Activated CD8-positive, alpha-beta memory T cell treated with anti-CD3 and anti-CD28 coated beads for 1 hour (primary cell): Measurements from ENCODE around the gene ZBTB44.
"Not testable (repeated sequence)": the region's sequence is repeated elsewhere in the genome, so short reads cannot be mapped to it uniquely, and the experiment has no call there.

Experiments used
- DNase-seq, 2 donors: peaks; one replicate each; pipeline ENCODE4 v3.0.0-alpha.2; 2020; ENCODE audit warnings: low read depth in 1 of 2; ENCODE audit errors: extremely low read depth in 1 of 2

ZBTB44 gene

GRCh38 chr11:130313383-130314183, 1.1 kb downstream of the ZBTB44 start:
- no peak for DNase-seq

GRCh38 chr11:130312046-130312445, 2.7 kb downstream of the ZBTB44 start:
- no peak for DNase-seq

- no peak for DNase-seq
Observed at GRCh38 chr11:130310622-130311021, 4.1 kb downstream of the ZBTB44 start.

GRCh38 chr11:130308886-130309285, 5.8 kb downstream of the ZBTB44 start:
- no peak for DNase-seq

GRCh38 chr11:130308059-130308458, 6.7 kb downstream of the ZBTB44 start:
- DNase-seq, result no peak

- DNase-seq, result no peak
Observed at GRCh38 chr11:130304651-130305050, 10.1 kb downstream of the ZBTB44 start.

GRCh38 chr11:130301002-130301401, 13.7 kb downstream of the ZBTB44 start:
- DNase-seq, result no peak

- DNase-seq, result no peak
Observed at GRCh38 chr11:130300567-130300966, 14.2 kb downstream of the ZBTB44 start.

- DNase-seq, result no peak
Observed at GRCh38 chr11:130299978-130300377, 14.7 kb downstream of the ZBTB44 start.

GRCh38 chr11:130295657-130296056, 19.1 kb downstream of the ZBTB44 start:
- DNase-seq, result no peak

- no peak for DNase-seq
Observed at GRCh38 chr11:130282111-130282510, 32.6 kb downstream of the ZBTB44 start.

- DNase-seq, result not testable (repeated sequence)
Observed at GRCh38 chr11:130281341-130281740, 33.4 kb downstream of the ZBTB44 start.

GRCh38 chr11:130279989-130280388, 34.7 kb downstream of the ZBTB44 start:
- no peak for DNase-seq

GRCh38 chr11:130278745-130279144, 36.0 kb downstream of the ZBTB44 start:
- no peak for DNase-seq

- DNase-seq, result no peak
Observed at GRCh38 chr11:130278151-130278550, 36.6 kb downstream of the ZBTB44 start.

- DNase-seq, result no peak
Observed at GRCh38 chr11:130272336-130272735, 42.4 kb downstream of the ZBTB44 start.

- no peak for DNase-seq
Observed at GRCh38 chr11:130269326-130269943, 45.3 kb downstream of the ZBTB44 start.

GRCh38 chr11:130263351-130263750, 51.4 kb downstream of the ZBTB44 start:
- DNase-seq, result no peak

GRCh38 chr11:130262424-130262823, 52.3 kb downstream of the ZBTB44 start:
- no peak for DNase-seq

- no peak for DNase-seq
Observed at GRCh38 chr11:130261571-130261970, 53.1 kb downstream of the ZBTB44 start.

GRCh38 chr11:130260742-130261141, 54.0 kb downstream of the ZBTB44 start:
- no peak for DNase-seq

GRCh38 chr11:130260080-130260627, 54.6 kb downstream of the ZBTB44 start:
- no peak for DNase-seq
